Nucleus accumbens (tissue), 56 donors: ENCODE data around the gene ADAMTS15.

Experiments
- DNase-seq, 56 donors: peaks; one replicate each; lab custom pipeline; 2025; lab: John Stamatoyannopoulos, UW

Gene ADAMTS15

GRCh38 chr11:130508913-130509312 lies 60.5 kb downstream of the ADAMTS15 start:
- no peak for DNase-seq

- no peak for DNase-seq
Observed at GRCh38 chr11:130509942-130510341, 61.5 kb downstream of the ADAMTS15 start.

- no peak for DNase-seq
Observed at GRCh38 chr11:130510407-130511006, 62.1 kb downstream of the ADAMTS15 start.

- no peak for DNase-seq
Observed at GRCh38 chr11:130511765-130512164, 63.3 kb downstream of the ADAMTS15 start.

GRCh38 chr11:130512662-130513061 lies 64.2 kb downstream of the ADAMTS15 start:
- DNase-seq, result no peak

- no peak for DNase-seq
Observed at GRCh38 chr11:130513132-130513531, 64.7 kb downstream of the ADAMTS15 start.

DNA sequence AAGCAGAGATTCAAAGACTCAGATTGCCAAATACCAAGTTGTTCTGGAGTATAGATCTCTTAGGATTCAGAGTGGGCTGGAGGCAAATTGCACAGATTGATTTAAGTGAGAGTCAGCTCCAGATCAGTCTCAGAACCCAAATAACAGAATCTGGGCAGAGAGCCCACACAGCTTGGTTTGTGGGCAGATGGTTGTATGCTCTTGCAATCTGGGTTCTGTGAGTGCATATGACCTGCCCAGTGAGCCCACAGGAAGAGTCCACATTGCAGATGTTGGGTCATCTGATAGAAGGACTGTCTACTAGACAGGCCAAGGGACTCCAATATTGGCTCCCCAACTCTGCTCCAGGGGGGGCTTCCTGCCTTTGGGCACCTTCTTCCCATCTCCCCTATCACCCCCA lies 65.9 kb downstream of the ADAMTS15 start:
- no peak for DNase-seq

DNA sequence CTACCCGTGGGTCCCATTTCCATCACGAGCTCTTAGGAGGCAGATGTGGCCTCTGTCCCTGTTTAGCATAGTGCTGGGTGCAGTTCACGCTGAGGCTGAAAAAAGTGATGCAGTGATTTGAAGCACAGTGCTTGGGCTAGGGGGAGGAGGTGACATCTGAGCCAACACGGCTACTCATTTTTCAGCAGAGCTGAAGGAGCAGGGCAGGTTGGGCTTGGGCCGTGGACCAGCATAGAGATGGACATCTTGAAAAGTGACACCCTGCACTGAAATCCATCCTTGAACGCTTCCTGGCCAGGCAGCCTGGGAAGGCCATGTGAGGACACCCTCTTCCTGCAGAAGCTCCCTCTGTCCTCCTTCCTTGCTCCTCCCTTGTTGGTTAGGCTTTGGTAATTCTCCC lies 66.4 kb downstream of the ADAMTS15 start:
- no peak for DNase-seq

DNA sequence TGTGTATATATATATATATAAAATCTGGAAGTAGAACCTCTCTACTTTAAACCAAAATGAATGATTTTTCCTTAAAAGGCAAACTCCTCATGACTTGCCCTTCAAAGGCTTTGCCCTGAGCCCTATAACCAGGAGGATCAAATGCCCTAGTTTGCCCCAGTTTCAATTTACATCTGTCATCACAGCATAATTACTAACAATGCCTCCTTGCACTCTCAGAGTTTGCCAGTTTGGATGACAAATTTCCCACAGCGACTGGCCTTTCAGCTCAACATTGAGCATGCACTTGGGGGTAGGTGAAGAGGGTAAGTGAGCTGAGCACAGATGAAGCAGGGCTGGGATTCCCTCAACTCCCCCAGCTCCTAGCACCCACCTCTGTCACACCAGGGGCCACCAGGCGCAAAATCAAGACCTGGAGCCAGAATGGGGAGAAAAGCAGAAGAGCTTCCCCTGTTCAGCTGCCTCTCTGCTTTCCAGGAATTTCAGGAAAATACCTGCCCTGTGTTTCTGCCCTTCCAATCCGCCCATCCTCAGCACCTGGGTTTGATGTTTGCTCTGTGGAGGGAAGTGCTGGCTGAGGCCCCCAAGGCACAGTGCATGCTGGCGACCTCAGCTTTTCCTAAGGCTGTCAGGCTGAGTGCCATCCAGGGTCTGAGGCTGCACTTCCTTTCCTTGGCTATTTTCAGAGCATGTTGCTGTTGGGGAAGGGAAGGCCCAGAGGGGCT lies 67.5 kb downstream of the ADAMTS15 start:
- no peak for DNase-seq

- peak in 1 of 56 donors; percentile 7 for DNase-seq
Observed at GRCh38 chr11:130516554-130517505, 68.4 kb downstream of the ADAMTS15 start.

GRCh38 chr11:130518164-130518680 lies 69.8 kb downstream of the ADAMTS15 start:
- DNase-seq, result no peak

GRCh38 chr11:130519128-130519932 lies 70.9 kb downstream of the ADAMTS15 start:
- no peak for DNase-seq

- no peak for DNase-seq
Observed at GRCh38 chr11:130520271-130520671, 71.8 kb downstream of the ADAMTS15 start.

DNA sequence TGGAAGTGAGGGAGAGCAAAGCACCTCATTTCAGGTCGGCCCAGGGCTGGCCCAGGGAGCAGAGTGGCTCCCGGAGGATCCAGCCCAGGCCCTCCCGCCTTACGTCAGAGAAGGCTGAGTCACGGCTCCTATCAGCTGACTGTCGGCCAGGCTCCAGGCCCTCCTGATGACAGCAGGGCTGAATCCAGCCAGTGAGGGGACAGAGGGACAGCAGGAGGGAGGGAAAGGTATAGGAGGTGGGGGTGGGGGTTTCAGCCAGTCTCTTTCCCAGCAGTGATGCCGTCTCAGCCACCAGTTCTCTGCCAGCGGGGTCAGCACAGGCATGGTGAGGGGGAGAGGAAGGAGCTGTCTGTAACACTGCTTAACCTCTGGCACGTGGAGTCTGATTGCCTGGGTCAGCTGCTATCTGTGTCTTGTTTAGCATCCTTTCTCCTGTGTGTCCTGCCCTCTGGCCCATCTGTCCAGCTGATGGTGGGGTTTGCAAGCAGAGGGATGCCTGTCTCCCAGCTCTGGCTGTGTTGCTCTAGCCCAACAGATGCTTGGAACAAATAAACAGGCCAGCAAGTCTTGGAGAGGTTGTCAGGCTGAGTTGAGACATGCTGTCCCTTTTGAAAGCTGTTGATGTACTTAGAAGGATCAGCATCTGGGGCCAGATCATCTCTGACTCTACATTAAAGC lies 74.0 kb downstream of the ADAMTS15 start:
- DNase-seq, result peak in 25 of 56 donors; percentile 6 to 73 (median 21)

- no peak for DNase-seq
Observed at GRCh38 chr11:130523166-130523565, 74.7 kb downstream of the ADAMTS15 start.

GRCh38 chr11:130523609-130524008 lies 75.2 kb downstream of the ADAMTS15 start:
- no peak for DNase-seq

DNA sequence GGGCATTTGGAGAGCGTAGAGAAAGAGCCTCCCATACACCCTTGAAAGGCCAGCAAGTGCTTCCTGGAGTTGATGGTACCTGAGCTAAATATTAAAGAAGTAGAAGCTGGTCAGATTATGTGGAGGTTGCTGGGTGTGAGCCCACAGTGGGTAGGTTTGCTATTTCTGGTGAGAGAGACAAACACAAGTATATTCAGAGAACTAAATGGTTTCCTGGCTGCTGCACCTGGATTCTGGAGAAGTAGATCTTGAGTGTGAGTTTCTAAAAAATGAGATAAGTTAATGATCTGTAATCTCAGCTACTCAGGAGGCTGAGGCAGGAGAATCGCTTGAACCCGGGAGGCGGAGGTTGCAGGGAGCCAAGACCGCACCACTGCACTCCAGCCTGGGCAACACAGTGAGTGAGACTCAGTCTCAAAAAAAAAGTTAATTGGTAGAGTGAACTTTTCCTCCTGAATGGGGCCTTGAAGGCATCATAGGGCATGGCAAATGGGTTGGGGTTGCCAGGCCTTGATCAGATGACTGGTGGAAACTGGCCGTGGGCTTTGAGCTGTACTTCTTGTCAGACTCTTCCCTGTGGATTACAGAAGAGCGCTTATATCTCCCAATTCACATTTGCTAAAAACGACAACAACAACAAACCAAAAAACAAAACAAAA lies 75.8 kb downstream of the ADAMTS15 start:
- DNase-seq, result no peak

GRCh38 chr11:130525307-130525706 lies 76.9 kb downstream of the ADAMTS15 start:
- DNase-seq, result no peak
